WI38 (cell line): ENCODE measurements around the gene SMPD3.

Experiments
- H3K4me3 ChIP-seq: 2 replicates; pipeline ENCODE4 v1.5.1; 2011; ENCODE audit warnings: low read depth, mild to moderate bottlenecking, control low read depth, low read length
- TF ChIP-seq, protein P1 (sequence below): IDR thresholded peaks from 2 replicates; pipeline ENCODE4 v1.5.1; 2012; ENCODE audit warnings: low read depth, mild to moderate bottlenecking, control low read depth, low read length

Gene SMPD3

GRCh38 chr16:68372806-68373205, 75.5 kb downstream of the SMPD3 start:
- TF ChIP-seq, protein P1, sequence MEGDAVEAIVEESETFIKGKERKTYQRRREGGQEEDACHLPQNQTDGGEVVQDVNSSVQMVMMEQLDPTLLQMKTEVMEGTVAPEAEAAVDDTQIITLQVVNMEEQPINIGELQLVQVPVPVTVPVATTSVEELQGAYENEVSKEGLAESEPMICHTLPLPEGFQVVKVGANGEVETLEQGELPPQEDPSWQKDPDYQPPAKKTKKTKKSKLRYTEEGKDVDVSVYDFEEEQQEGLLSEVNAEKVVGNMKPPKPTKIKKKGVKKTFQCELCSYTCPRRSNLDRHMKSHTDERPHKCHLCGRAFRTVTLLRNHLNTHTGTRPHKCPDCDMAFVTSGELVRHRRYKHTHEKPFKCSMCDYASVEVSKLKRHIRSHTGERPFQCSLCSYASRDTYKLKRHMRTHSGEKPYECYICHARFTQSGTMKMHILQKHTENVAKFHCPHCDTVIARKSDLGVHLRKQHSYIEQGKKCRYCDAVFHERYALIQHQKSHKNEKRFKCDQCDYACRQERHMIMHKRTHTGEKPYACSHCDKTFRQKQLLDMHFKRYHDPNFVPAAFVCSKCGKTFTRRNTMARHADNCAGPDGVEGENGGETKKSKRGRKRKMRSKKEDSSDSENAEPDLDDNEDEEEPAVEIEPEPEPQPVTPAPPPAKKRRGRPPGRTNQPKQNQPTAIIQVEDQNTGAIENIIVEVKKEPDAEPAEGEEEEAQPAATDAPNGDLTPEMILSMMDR = no peak
- no peak overlapping the region for H3K4me3 ChIP-seq

DNA sequence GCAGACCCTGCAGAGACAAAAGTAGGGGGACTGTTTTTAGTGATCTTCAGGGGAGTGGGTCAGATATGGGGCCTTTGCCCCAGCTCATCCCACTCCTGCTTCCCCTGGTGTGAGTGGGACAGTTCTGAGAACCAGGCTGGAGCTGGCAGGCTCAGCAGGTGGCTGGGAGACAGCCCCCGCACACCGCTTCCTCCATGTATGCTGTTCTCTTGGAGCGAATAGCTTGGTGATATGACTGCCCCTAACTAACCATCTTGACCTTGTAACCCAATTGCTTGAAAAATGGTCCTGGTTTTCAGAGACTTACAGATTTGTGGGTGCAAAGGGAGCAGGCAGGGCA, 76.0 kb downstream of the SMPD3 start:
- TF ChIP-seq, protein P1 = no peak
- no peak overlapping the region for H3K4me3 ChIP-seq

- TF ChIP-seq, protein P1 = no peak
- H3K4me3 ChIP-seq = no peak overlapping the region
These were observed 76.5 kb downstream of the SMPD3 start for GRCh38 chr16:68371706-68372380.

- no peak overlapping the region for H3K4me3 ChIP-seq
- TF ChIP-seq, protein P1 = no peak
These were observed 77.0 kb downstream of the SMPD3 start for GRCh38 chr16:68371276-68371651.

- TF ChIP-seq, protein P1 = no peak
- no peak overlapping the region for H3K4me3 ChIP-seq
These were observed 77.6 kb downstream of the SMPD3 start for GRCh38 chr16:68370581-68371275.

DNA sequence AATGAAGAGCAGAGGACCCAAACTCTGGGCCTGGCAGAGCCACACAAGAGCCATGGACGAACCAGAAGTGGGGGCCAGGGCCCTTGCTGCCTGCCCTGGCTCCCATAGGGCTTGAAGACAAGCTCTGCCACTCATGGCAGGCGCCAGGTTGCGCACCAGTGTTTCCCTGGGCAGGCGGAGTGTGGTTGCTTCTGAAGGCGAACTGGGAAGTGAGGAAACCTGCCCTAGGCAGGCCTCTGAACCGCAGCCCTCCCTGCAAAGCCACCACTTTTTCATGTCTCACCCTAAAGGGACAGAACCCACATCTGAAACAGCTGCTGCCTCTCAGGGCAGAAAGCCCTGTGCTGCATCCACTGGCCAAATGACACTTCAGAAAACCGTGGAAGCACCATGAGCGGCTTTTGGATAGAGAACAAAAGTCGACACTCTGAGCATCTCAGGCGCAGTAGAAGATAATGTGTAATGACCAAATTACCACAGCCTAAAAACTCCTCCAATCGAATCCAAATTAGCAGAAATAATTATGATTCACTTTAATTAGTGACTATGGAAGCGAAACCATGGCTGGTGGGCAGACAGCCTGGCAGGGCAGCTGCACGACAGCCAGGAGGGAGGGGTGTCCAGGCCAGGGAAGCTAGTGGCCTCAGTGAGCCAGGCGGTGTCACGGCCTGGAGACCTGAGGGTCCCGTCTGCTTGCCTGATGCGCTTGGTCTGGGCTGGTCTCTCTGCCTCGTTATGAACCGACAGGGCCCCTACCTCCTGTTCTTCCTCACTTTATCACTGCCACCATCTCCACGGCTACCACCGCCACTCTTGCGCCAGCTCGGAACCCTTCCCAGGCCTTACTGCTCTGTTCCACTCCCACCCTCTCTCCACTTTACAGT, 78.4 kb downstream of the SMPD3 start:
- TF ChIP-seq, protein P1 = no peak
- H3K4me3 ChIP-seq = no peak overlapping the region
